Body of pancreas (tissue), 4 donors: ENCODE measurements around the gene MCF2L2.

Source experiments
- CTCF ChIP-seq, 7 experiments: fragments of 450-650 bp in 4 of 7; fragments of 200-600 bp in 3 of 7; sonication (generic) in 3 of 7; IDR thresholded peaks; one replicate each; pipeline ENCODE4 v1.5.1; 2016 to 2019; ENCODE audit warnings: antibody characterized with exemption in 7 of 7
- POLR2A ChIP-seq, 3 donors: fragments of 450-650 bp; IDR thresholded peaks; one replicate each; pipeline ENCODE4 v1.6.1; 2016; ENCODE audit warnings: antibody characterized with exemption in 3 of 3, mild to moderate bottlenecking in 2 of 3

- TF ChIP-seq POLR2A (IDR thresholded peaks at IDR 0.05) (no peak), CTCF (IDR thresholded peaks at IDR 0.05) (no peak)
Observed at GRCh38 chr3:183318877-183319276, 109.5 kb downstream of the MCF2L2 start.
